Trophoblast cell (in vitro differentiated cells and primary cell): ENCODE results near the gene SRRT.
A peak's percentile ranks its signal among the peaks of the same experiment; 100 is the strongest.
"Not testable (repeated sequence)": the region's sequence is repeated elsewhere in the genome, so short reads cannot be mapped to it uniquely, and the experiment has no call there.

ENCODE experiments used
- DNase-seq, 2 donors: peaks; one replicate each; pipeline ENCODE4 v3.0.0-alpha.2; 2016
- H2AFZ ChIP-seq: 2 replicates; pipeline ENCODE4 v1.6.1; 2013; ENCODE audit warnings: low read length, moderate library complexity, mild to moderate bottlenecking; ENCODE audit not compliant: insufficient read depth, poor library complexity
- H2AK5ac ChIP-seq: 2 replicates; pipeline ENCODE4 v1.6.1; 2013; ENCODE audit warnings: mild to moderate bottlenecking, low read length
- H2BK120ac ChIP-seq: 2 replicates; pipeline ENCODE4 v1.6.1; 2013; ENCODE audit warnings: low read length, mild to moderate bottlenecking, moderate library complexity; ENCODE audit not compliant: insufficient read depth, poor library complexity
- H2BK12ac ChIP-seq: 2 replicates; pipeline ENCODE4 v1.6.1; 2013; ENCODE audit warnings: mild to moderate bottlenecking, low read length, moderate library complexity
- H2BK5ac ChIP-seq: 2 replicates; pipeline ENCODE4 v1.6.1; 2013; ENCODE audit warnings: low read length, low read depth, moderate library complexity, mild to moderate bottlenecking; ENCODE audit not compliant: poor library complexity
- H3K14ac ChIP-seq: 2 replicates; pipeline ENCODE4 v1.6.1; 2013; ENCODE audit warnings: mild to moderate bottlenecking, low read length
- H3K18ac ChIP-seq: 2 replicates; pipeline ENCODE4 v1.6.1; 2013; ENCODE audit warnings: mild to moderate bottlenecking, low read length
- H3K23ac ChIP-seq: 2 replicates; pipeline ENCODE4 v1.6.1; 2013; ENCODE audit warnings: low read length
- H3K27ac ChIP-seq: 2 replicates; pipeline ENCODE4 v1.5.1; 2013; ENCODE audit warnings: low read depth, mild to moderate bottlenecking, inconsistent platforms, low read length, moderate library complexity
- H3K27me3 ChIP-seq: 2 replicates; pipeline ENCODE4 v1.6.1; 2013; ENCODE audit warnings: inconsistent platforms, mild to moderate bottlenecking, low read length, moderate library complexity; ENCODE audit not compliant: insufficient read depth
- H3K36me3 ChIP-seq, 2 experiments: 1 replicate in 1 of 2; 2 replicates in 1 of 2; pipeline ENCODE4 v1.6.1; 2013; ENCODE audit warnings: low read length in 2 of 2, mild to moderate bottlenecking in 2 of 2, moderate library complexity in 1 of 2; ENCODE audit not compliant: insufficient read depth in 2 of 2, control insufficient read depth in 1 of 2
- H3K4ac ChIP-seq: 2 replicates; pipeline ENCODE4 v1.6.1; 2013; ENCODE audit warnings: low read depth, mild to moderate bottlenecking, low read length, moderate library complexity
- H3K4me1 ChIP-seq, 2 experiments: 1 replicate in 1 of 2; 2 replicates in 1 of 2; pipeline ENCODE4 v1.6.1; 2013; ENCODE audit warnings: low read length in 2 of 2, mild to moderate bottlenecking in 2 of 2, moderate library complexity in 1 of 2; ENCODE audit not compliant: insufficient read depth in 2 of 2, control insufficient read depth in 1 of 2
- H3K4me2 ChIP-seq: 2 replicates; pipeline ENCODE4 v1.6.1; 2013; ENCODE audit warnings: inconsistent platforms, mild to moderate bottlenecking, low read length, moderate library complexity
- H3K4me3 ChIP-seq: 2 replicates; pipeline ENCODE4 v1.5.1; 2013; ENCODE audit warnings: mild to moderate bottlenecking, low read depth, low read length, inconsistent platforms
- H3K79me1 ChIP-seq: one replicate; pipeline ENCODE4 v1.6.1; 2013; ENCODE audit warnings: low read length
- H3K79me2 ChIP-seq: 2 replicates; pipeline ENCODE4 v1.6.1; 2013; ENCODE audit warnings: low read length, mild to moderate bottlenecking; ENCODE audit not compliant: control insufficient read depth, insufficient read depth, poor library complexity
- H3K9ac ChIP-seq: 2 replicates; pipeline ENCODE4 v1.6.1; 2013; ENCODE audit warnings: mild to moderate bottlenecking, low read length
- H3K9me3 ChIP-seq: 2 replicates; pipeline ENCODE4 v1.6.1; 2013; ENCODE audit warnings: low read depth, mild to moderate bottlenecking, control low read depth, inconsistent platforms, low read length; ENCODE audit not compliant: insufficient read depth
- H4K12ac ChIP-seq: 2 replicates; pipeline ENCODE4 v1.6.1; 2013; ENCODE audit warnings: low read depth, mild to moderate bottlenecking, low read length, moderate library complexity
- H4K8ac ChIP-seq: 2 replicates; pipeline ENCODE4 v1.6.1; 2013; ENCODE audit warnings: low read depth, mild to moderate bottlenecking, low read length, moderate library complexity
- H4K91ac ChIP-seq: one replicate; pipeline ENCODE4 v1.6.1; 2013; ENCODE audit warnings: low read depth, mild to moderate bottlenecking, low read length, moderate library complexity
- whole genome bisulfite sequencing: extraction: QIAGEN DNeasy Blood & Tissue Kit; methylation state at CpG from one replicate; pipeline ENCODE4 v1.1.7; 2013; ENCODE audit warnings: missing lambda C conversion rate; ENCODE audit not compliant: insufficient read length, insufficient coverage; ENCODE audit errors: extremely low coverage; 5-methylcytosine and 5-hydroxymethylcytosine counted together

Gene SRRT

DNA sequence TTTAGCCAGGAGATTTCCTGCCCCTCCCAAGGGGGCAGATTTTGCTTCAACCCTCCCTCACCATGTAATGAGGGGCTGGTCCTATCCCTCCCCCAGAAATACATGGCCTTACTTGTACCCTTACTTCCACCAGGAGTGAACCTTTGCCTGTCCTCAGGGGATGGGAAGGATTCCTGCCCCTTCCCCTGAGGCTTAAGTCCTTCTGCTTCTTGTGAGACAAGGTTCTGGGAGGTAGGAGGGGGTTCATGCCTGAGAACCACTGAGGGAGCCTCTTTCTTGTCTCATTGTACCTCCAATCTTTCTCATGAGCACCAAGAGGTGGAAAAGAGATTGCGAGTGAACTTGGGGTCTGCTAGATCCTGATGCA, 54.9 kb downstream of the SRRT start:
- Histone ChIP-seq H3K23ac (no peak overlapping the region), H4K91ac (peak overlapping the region; percentile 90), H3K36me3 (peaks cover 0 to 1% of the 10 kb centered on the region in 2 experiments), H3K27ac (peak overlapping the region; percentile 92), H3K4me3 (no peak overlapping the region), H4K12ac (no peak overlapping the region), H3K9me3 (no peaks in the 10 kb centered on the region), H2BK12ac (peak overlapping the region; percentile 80), H2BK120ac (peak overlapping the region; percentile 75), H3K27me3 (no peaks in the 10 kb centered on the region), H3K4me2 (peak overlapping the region; percentile 78), H3K18ac (peak overlapping the region; percentile 22), H3K14ac (peak overlapping the region; percentile 14), H3K4ac (peak overlapping the region; percentile 26), H3K4me1 (peaks cover 6 to 11% of the 10 kb centered on the region in 2 experiments), H3K9ac (no peak overlapping the region), H4K8ac (peak overlapping the region; percentile 62), H3K79me2 (no peaks in the 10 kb centered on the region), H2AK5ac (peak overlapping the region; percentile 16), H3K79me1 (peaks cover 14% of the 10 kb centered on the region), H2BK5ac (peak overlapping the region; percentile 58), H2AFZ (peak overlapping the region; percentile 4)
- no CpG with 5 or more reads among the region's 1 CpG for whole genome bisulfite sequencing
- DNase-seq, result peak in 1 of 2 donors; percentile 27

DNA sequence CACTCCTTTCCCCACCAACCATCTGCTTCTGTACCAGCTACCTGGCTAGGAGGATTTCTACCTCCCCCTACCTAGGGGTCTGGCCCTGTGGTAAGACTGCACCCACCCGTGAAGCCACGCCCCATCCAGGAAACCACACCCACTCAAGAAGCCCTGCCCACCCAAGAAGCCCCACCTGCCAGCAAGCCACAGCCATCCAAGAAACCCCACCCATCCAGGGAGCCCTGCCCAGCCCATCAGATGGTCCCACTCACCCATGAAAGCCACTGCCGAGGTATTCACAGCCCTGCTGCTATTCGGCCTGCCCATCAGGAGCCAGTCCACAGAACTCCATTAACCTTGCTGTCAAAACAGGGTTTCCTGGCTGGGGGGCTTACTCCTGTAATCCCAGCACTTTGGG, 58.8 kb downstream of the SRRT start:
- Histone ChIP-seq H3K23ac (no peak overlapping the region), H3K9me3 (no peaks in the 10 kb centered on the region), H3K27ac (no peak overlapping the region), H3K4ac (no peak overlapping the region), H4K8ac (no peak overlapping the region), H3K79me1 (peaks cover 11% of the 10 kb centered on the region), H4K12ac (no peak overlapping the region), H3K79me2 (no peaks in the 10 kb centered on the region), H3K4me2 (no peak overlapping the region), H3K27me3 (no peaks in the 10 kb centered on the region), H3K9ac (no peak overlapping the region), H3K18ac (no peak overlapping the region), H3K4me3 (no peak overlapping the region), H2BK120ac (no peak overlapping the region), H2BK5ac (no peak overlapping the region), H3K4me1 (peaks cover 6 to 10% of the 10 kb centered on the region in 2 experiments), H2AFZ (no peak overlapping the region), H2AK5ac (no peak overlapping the region), H4K91ac (no peak overlapping the region), H3K14ac (no peak overlapping the region), H2BK12ac (no peak overlapping the region), H3K36me3 (peaks cover 0 to 1% of the 10 kb centered on the region in 2 experiments)
- WGBS, result no CpG with 5 or more reads among the region's 4 CpGs
- no peak for DNase-seq

DNA sequence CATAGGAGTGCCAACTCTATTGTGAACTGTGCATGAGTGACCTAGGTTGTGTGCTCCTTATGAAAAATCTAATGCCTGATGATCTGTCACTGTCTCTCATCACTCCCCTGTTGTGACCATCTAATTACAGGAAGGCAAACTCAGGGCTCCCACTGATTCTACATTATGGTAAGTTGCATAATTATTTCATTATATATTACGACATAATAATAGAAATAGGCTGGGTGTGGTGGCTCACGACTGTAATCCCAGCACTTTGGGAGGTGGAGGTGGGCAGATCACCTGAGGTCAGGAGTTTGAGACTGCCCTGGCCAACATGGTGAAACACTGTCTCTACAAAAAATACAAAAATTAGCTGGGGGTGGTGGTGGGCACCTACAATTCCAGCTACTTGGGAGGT, 60.5 kb downstream of the SRRT start:
- H2BK5ac ChIP-seq, H3K9me3 ChIP-seq, H4K91ac ChIP-seq, H3K14ac ChIP-seq, H3K4me2 ChIP-seq, H3K79me2 ChIP-seq, H2AFZ ChIP-seq, H2AK5ac ChIP-seq, H2BK12ac ChIP-seq, H3K4ac ChIP-seq, H3K9ac ChIP-seq, H4K12ac ChIP-seq, DNase-seq, H3K4me3 ChIP-seq, H3K27ac ChIP-seq, H3K79me1 ChIP-seq, H3K27me3 ChIP-seq, H3K23ac ChIP-seq, H4K8ac ChIP-seq, H3K18ac ChIP-seq, H3K4me1 ChIP-seq, H2BK120ac ChIP-seq, H3K36me3 ChIP-seq: not testable (repeated sequence)
- no CpG with 5 or more reads among the region's 2 CpGs for WGBS

DNA sequence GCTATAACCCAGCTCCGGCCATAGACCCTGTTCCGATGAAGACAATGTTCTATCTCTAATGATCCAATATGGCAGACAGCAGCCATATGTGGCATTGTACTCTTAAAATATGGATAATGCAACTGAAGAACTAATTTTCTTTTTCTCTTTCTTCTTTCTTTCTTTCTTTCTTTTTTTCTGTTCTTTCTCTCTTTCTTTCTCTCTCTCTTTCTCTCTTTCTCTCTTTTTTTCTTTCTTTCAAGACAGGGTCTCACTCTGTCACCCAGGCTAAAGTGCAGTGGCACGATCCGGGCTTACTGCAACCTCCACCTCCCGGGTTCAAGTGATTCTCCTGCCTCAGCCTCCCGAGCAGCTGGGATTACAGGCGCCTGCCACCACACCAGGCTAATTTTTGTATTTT, 61.3 kb downstream of the SRRT start:
- no CpG with 5 or more reads among the region's 7 CpGs for WGBS
- not testable (repeated sequence) for H2BK5ac ChIP-seq

More for the DNA sequence above, 61.3 kb downstream of the SRRT start:
- not testable (repeated sequence) for H3K14ac ChIP-seq, H3K79me2 ChIP-seq, H3K79me1 ChIP-seq, H3K9ac ChIP-seq, H3K9me3 ChIP-seq, DNase-seq, H4K12ac ChIP-seq, H3K4me2 ChIP-seq, H3K4me3 ChIP-seq, H3K4me1 ChIP-seq, H3K18ac ChIP-seq, H4K8ac ChIP-seq, H2AK5ac ChIP-seq, H3K27ac ChIP-seq, H4K91ac ChIP-seq, H3K36me3 ChIP-seq, H3K4ac ChIP-seq, H2BK120ac ChIP-seq, H3K23ac ChIP-seq, H3K27me3 ChIP-seq, H2BK12ac ChIP-seq, H2AFZ ChIP-seq
